IMR-90 (cell line): ENCODE results near the gene ABCC4. TPM values are rescaled to one million over a fixed set of nuclear protein-coding genes. Genes with fewer than 3 reads are reported as not detected.

Experiments
- ATAC-seq: fragments of 200-7000 bp; cut with Tn5 transposase; 2 replicates; pipeline ENCODE4 v1.9.1; 2020; ENCODE audit warnings: low read depth, mild to moderate bottlenecking, moderate library complexity
- BruUV-seq: library from RNA; stranded (reverse); fragments of 400-500 nt; replicated peaks from 2 replicates; lab custom pipeline; 2021; lab: Mats Ljungman, UMichigan
- CTCF ChIA-PET: fragments of 300-600 bp; formaldehyde crosslinking; extraction: SDS; loops from one replicate; lab custom pipeline; 2021; ENCODE audit warnings: antibody characterized with exemption; lab: Yijun Ruan, JAX
- POLR2A ChIA-PET: fragments of 300-600 bp; sonication (Branson Sonifier 250); formaldehyde crosslinking; loops from one replicate; lab custom pipeline; 2022; ENCODE audit warnings: antibody characterized with exemption; ENCODE audit not compliant: unreplicated experiment; lab: Charles Lee
- DNase-seq: peaks from one replicate; pipeline ENCODE4 v3.0.0; 2013
- H2AFZ ChIP-seq: replicated peaks from 2 replicates; pipeline ENCODE3; 2013; ENCODE audit warnings: low read length, mild to moderate bottlenecking; ENCODE audit not compliant: poor library complexity
- H2AK5ac ChIP-seq: 2 replicates; pipeline ENCODE4 v1.6.1; 2013; ENCODE audit warnings: low read depth, low read length, inconsistent platforms
- H2AK9ac ChIP-seq: replicated peaks from 2 replicates; pipeline ENCODE3; 2013; ENCODE audit warnings: mild to moderate bottlenecking, low read depth, low read length, moderate library complexity; ENCODE audit not compliant: poor library complexity
- H2BK120ac ChIP-seq: 2 replicates; pipeline ENCODE4 v1.6.1; 2013; ENCODE audit warnings: low read depth, low read length, inconsistent platforms
- H2BK15ac ChIP-seq: 3 replicates; pipeline ENCODE4 v1.6.1; 2013; ENCODE audit warnings: low read depth, low read length, inconsistent platforms
- H2BK20ac ChIP-seq: 2 replicates; pipeline ENCODE4 v1.6.1; 2013; ENCODE audit warnings: low read depth, mild to moderate bottlenecking, inconsistent platforms, low read length, moderate library complexity
- H2BK5ac ChIP-seq: 2 replicates; pipeline ENCODE4 v1.6.1; 2013; ENCODE audit warnings: mild to moderate bottlenecking, low read depth, low read length, inconsistent platforms; ENCODE audit not compliant: poor library complexity, severe bottlenecking
- H3K14ac ChIP-seq: replicated peaks from 2 replicates; pipeline ENCODE4 v1.6.1; 2013; ENCODE audit warnings: low read depth, low read length, inconsistent platforms
- H3K18ac ChIP-seq: 2 replicates; pipeline ENCODE4 v1.6.1; 2013; ENCODE audit warnings: low read depth, low read length, control low read depth
- H3K23ac ChIP-seq: 2 replicates; pipeline ENCODE4 v1.6.1; 2013; ENCODE audit warnings: low read depth, low read length, inconsistent platforms
- H3K27ac ChIP-seq: 2 replicates; pipeline ENCODE4 v1.5.1; 2013; ENCODE audit warnings: mild to moderate bottlenecking, control low read depth, low read length; ENCODE audit not compliant: insufficient read depth
- H3K27me3 ChIP-seq: 2 replicates; pipeline ENCODE4 v1.6.1; 2013; ENCODE audit warnings: low read length; ENCODE audit not compliant: control insufficient read depth, insufficient read depth
- H3K36me3 ChIP-seq: 2 replicates; pipeline ENCODE4 v1.6.1; 2013; ENCODE audit warnings: low read length, mixed read lengths; ENCODE audit not compliant: control insufficient read depth, insufficient read depth
- H3K4ac ChIP-seq: 2 replicates; pipeline ENCODE4 v1.6.1; 2013; ENCODE audit warnings: low read depth, low read length, inconsistent platforms
- H3K4me1 ChIP-seq: 2 replicates; pipeline ENCODE4 v1.6.1; 2013; ENCODE audit warnings: low read length, mixed read lengths; ENCODE audit not compliant: control insufficient read depth, insufficient read depth
- H3K4me2 ChIP-seq: 2 replicates; pipeline ENCODE4 v1.6.1; 2013; ENCODE audit warnings: low read depth, mild to moderate bottlenecking, control low read depth, low read length, moderate library complexity
- H3K4me3 ChIP-seq: 2 replicates; pipeline ENCODE4 v1.5.1; 2013; ENCODE audit warnings: low read depth, mild to moderate bottlenecking, control low read depth, low read length, moderate library complexity; ENCODE audit not compliant: insufficient read depth
- H3K56ac ChIP-seq: 2 replicates; pipeline ENCODE4 v1.6.1; 2013; ENCODE audit warnings: low read length, inconsistent platforms; ENCODE audit not compliant: insufficient read depth; ENCODE audit errors: extremely low read depth
- H3K79me1 ChIP-seq, 2 experiments: 2 replicates each; pipeline ENCODE4 v1.6.1; 2013; ENCODE audit warnings: low read length in 2 of 2, inconsistent platforms in 1 of 2, low read depth in 1 of 2
- H3K9ac ChIP-seq: 2 replicates; pipeline ENCODE4 v1.6.1; 2013; ENCODE audit warnings: low read depth, low read length, control low read depth
- H3K9me1 ChIP-seq: 2 replicates; pipeline ENCODE4 v1.6.1; 2013; ENCODE audit warnings: low read length, inconsistent platforms; ENCODE audit not compliant: insufficient read depth
- H3K9me3 ChIP-seq: 2 replicates; pipeline ENCODE4 v1.6.1; 2013; ENCODE audit warnings: low read length; ENCODE audit not compliant: control insufficient read depth, insufficient read depth
- H4K20me1 ChIP-seq: 2 replicates; pipeline ENCODE4 v1.6.1; 2013; ENCODE audit warnings: low read length, inconsistent platforms; ENCODE audit not compliant: insufficient read depth
- H4K5ac ChIP-seq: 2 replicates; pipeline ENCODE4 v1.6.1; 2013; ENCODE audit warnings: mild to moderate bottlenecking, low read depth, low read length, control low read depth
- H4K8ac ChIP-seq, 2 experiments: 2 replicates each; pipeline ENCODE4 v1.6.1; 2013; ENCODE audit warnings: low read depth in 2 of 2, low read length in 2 of 2, control low read depth in 1 of 2, inconsistent platforms in 1 of 2
- H4K91ac ChIP-seq: 2 replicates; pipeline ENCODE4 v1.6.1; 2013; ENCODE audit warnings: low read depth, low read length, inconsistent platforms; ENCODE audit not compliant: insufficient read depth
- BHLHE40 ChIP-seq: fragments of 150-350 bp; IDR thresholded peaks from 2 replicates; pipeline ENCODE4 v1.6.1; 2016; ENCODE audit warnings: mild to moderate bottlenecking, low read depth, low read length
- FOS ChIP-seq: fragments of 150-350 bp; IDR thresholded peaks from 2 replicates; pipeline ENCODE4 v1.6.1; 2016; ENCODE audit warnings: low read depth, low read length
- MAFK ChIP-seq: IDR thresholded peaks from 2 replicates; pipeline ENCODE4 v1.6.1; 2012; ENCODE audit warnings: low read depth, low read length, improper control_type of control experiment
- MAZ ChIP-seq: IDR thresholded peaks from 2 replicates; pipeline ENCODE4 v1.6.1; 2012; ENCODE audit warnings: low read depth, mild to moderate bottlenecking, low read length, improper control_type of control experiment, moderate library complexity, borderline replicate concordance
- POLR2A ChIP-seq: IDR thresholded peaks from 2 replicates; pipeline ENCODE4 v1.6.1; 2012; ENCODE audit warnings: mild to moderate bottlenecking, low read depth, low read length
- RCOR1 ChIP-seq: IDR thresholded peaks from 2 replicates; pipeline ENCODE4 v1.6.1; 2012; ENCODE audit warnings: mild to moderate bottlenecking, low read length, improper control_type of control experiment; ENCODE audit not compliant: insufficient replicate concordance
- WGBS, 2 experiments: methylation state at CpG; one replicate each; pipeline versions ENCODE4 v1.1.5 to v1.1.7; 2013; ENCODE audit warnings: missing lambda C conversion rate in 2 of 2; ENCODE audit not compliant: insufficient read length in 1 of 2; ENCODE audit errors: extremely low coverage in 2 of 2; 5-methylcytosine and 5-hydroxymethylcytosine counted together
- dilution Hi-C: fragments of 300-500 bp; cut with HindIII; formaldehyde crosslinking; loops from one replicate; pipeline ENCODE4 v1.14.3; 2018; ENCODE audit warnings: low sequenced_read_pairs; ENCODE audit not compliant: unreplicated experiment
- in situ Hi-C: fragments of 300-500 bp; cut with MboI; formaldehyde crosslinking; loops from 3 replicates; pipeline ENCODE4 v1.14.3; 2019; ENCODE audit warnings: low sequenced_read_pairs, inconsistent platforms, mixed read lengths
- intact Hi-C: fragments of 100-400 bp; cut with micrococcal nuclease; formaldehyde crosslinking; loops from 2 replicates; pipeline ENCODE4 v1.10.0; 2022
- polyA plus RNA-seq, 3 experiments: library from polyadenylated mRNA; depleted of rRNA; stranded (reverse); fragments of >200 nt; gene quantifications; 2 replicates each; pipeline ENCODE4 v1.2.3, GENCODE V29; 2012; ENCODE audit warnings: low replicate concordance in 1 of 3
- total RNA-seq: library from RNA; depleted of rRNA; stranded (reverse); fragments of >200 nt; gene quantifications from 2 replicates; pipeline ENCODE4 v1.2.3, GENCODE V29; 2012

ABCC4 gene
- total and polyA plus RNA-seq, 2 of the 4 experiments (the other 2 are of a cell fraction) = 16.6 to 41.4 TPM

DNA sequence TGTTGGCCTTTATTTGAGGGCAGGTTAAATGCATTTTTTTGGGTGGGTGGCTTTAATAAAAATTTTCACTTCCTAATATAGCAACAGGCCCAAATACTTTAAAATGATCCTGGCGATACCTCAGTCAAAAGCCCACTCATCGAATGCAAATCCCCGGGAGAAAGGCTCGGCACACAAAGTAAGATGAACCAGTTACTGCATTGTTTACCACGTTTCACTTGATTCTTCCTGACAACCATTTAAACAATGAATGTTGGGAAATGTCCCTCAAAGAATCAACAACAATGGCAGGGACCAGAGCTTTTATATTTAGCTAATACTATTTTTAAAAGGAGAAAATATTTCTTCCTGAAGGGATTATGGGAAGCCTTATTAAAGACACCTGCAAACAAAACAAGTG, 187.7 kb downstream of the ABCC4 start:
- Histone ChIP-seq H3K18ac (no peak overlapping the region), H4K8ac (no peak overlapping the region), H2AK5ac (no peak overlapping the region), H3K79me1 (peaks cover 2 to 12% of the 10 kb centered on the region in 2 experiments; a peak in 3 of 4 replicates), H3K56ac (no peak overlapping the region), H3K27ac (no peak overlapping the region), H3K4me1 (no peaks in the 10 kb centered on the region), H2AFZ (no peak overlapping the region), H3K23ac (no peak overlapping the region), H3K9ac (no peak overlapping the region), H4K91ac (no peak overlapping the region), H2AK9ac (no peak overlapping the region), H2BK120ac (no peak overlapping the region), H3K36me3 (peaks cover 30% of the 10 kb centered on the region), H2BK5ac (no peak overlapping the region), H2BK20ac (no peak overlapping the region), H4K20me1 (0 out of 2 replicates have a peak, but pooled peaks cover 1% of the 10 kb centered on the region), H3K27me3 (no peaks in the 10 kb centered on the region), H3K14ac (no peak overlapping the region), H3K4me2 (no peak overlapping the region), H2BK15ac (no peak overlapping the region), H4K5ac (no peak overlapping the region), H3K4ac (no peak overlapping the region), H3K9me3 (no peaks in the 10 kb centered on the region), H3K4me3 (no peak overlapping the region), H3K9me1 (peaks cover 3% of the 10 kb centered on the region)
- no peak for DNase-seq
- dilution Hi-C loops (no loop called here), in situ Hi-C loops (no loop called here), intact Hi-C loops (no loop called here)
- no TSS peak for BruUV-seq
- WGBS, 2 experiments = no CpG with 5 or more reads among the region's 5 CpGs
- ChIA-PET CTCF (interaction anchor here (1.5 kb wide), 1 partner anchor 291 kb away, joined by 3 read pairs; no protein-coding TSS in a partner anchor), POLR2A (no interaction called here)
- TF ChIP-seq BHLHE40 (no peak), MAFK (no peak), POLR2A (no peak), FOS (no peak), RCOR1 (no peak), MAZ (no peak)
- ATAC-seq = no peak
